NCI-H510A (cell line): ENCODE results near the gene CACNA2D3.
A peak's percentile ranks its signal among the peaks of the same experiment; 100 is the strongest.

Experiments
- DNase-seq: peaks from one replicate; lab custom pipeline; 2025; lab: John Stamatoyannopoulos, UW

Gene CACNA2D3

GRCh38 chr3:54274607-54275006 lies 152.3 kb downstream of the CACNA2D3 start:
- DNase-seq, result peak; percentile 3

GRCh38 chr3:54279005-54279583 lies 156.7 kb downstream of the CACNA2D3 start:
- no peak for DNase-seq

GRCh38 chr3:54283470-54283869 lies 161.1 kb downstream of the CACNA2D3 start:
- DNase-seq, result no peak

GRCh38 chr3:54294214-54294613 lies 171.9 kb downstream of the CACNA2D3 start:
- no peak for DNase-seq

GRCh38 chr3:54296531-54296930 lies 174.2 kb downstream of the CACNA2D3 start:
- DNase-seq, result no peak

GRCh38 chr3:54299169-54299935 lies 177.0 kb downstream of the CACNA2D3 start:
- DNase-seq, result no peak

- DNase-seq, result no peak
Measured at GRCh38 chr3:54303517-54304375, 181.4 kb downstream of the CACNA2D3 start.

GRCh38 chr3:54304877-54305276 lies 182.5 kb downstream of the CACNA2D3 start:
- DNase-seq, result no peak

GRCh38 chr3:54305409-54306099 lies 183.2 kb downstream of the CACNA2D3 start:
- no peak for DNase-seq

- no peak for DNase-seq
Measured at GRCh38 chr3:54307566-54308180, 185.3 kb downstream of the CACNA2D3 start.

GRCh38 chr3:54309601-54310000 lies 187.2 kb downstream of the CACNA2D3 start:
- no peak for DNase-seq

GRCh38 chr3:54311211-54311747 lies 188.9 kb downstream of the CACNA2D3 start:
- no peak for DNase-seq

GRCh38 chr3:54312156-54312899 lies 190.0 kb downstream of the CACNA2D3 start:
- DNase-seq, result no peak

- no peak for DNase-seq
Measured at GRCh38 chr3:54313418-54313817, 191.1 kb downstream of the CACNA2D3 start.

- DNase-seq, result no peak
Measured at GRCh38 chr3:54321520-54321919, 199.2 kb downstream of the CACNA2D3 start.

- peak; percentile 29 for DNase-seq
Measured at GRCh38 chr3:54322354-54322753, 200.0 kb downstream of the CACNA2D3 start.

- no peak for DNase-seq
Measured at GRCh38 chr3:54324103-54324502, 201.8 kb downstream of the CACNA2D3 start.

GRCh38 chr3:54326951-54327350 lies 204.6 kb downstream of the CACNA2D3 start:
- no peak for DNase-seq

- no peak for DNase-seq
Measured at GRCh38 chr3:54331341-54331740, 209.0 kb downstream of the CACNA2D3 start.

GRCh38 chr3:54337846-54338245 lies 215.5 kb downstream of the CACNA2D3 start:
- no peak for DNase-seq

GRCh38 chr3:54339608-54340007 lies 217.3 kb downstream of the CACNA2D3 start:
- DNase-seq, result no peak
